Astrocyte (in vitro differentiated cells and primary cell): ENCODE data around the gene DISP3. TPM values are rescaled to one million over a fixed set of nuclear protein-coding genes. Genes with fewer than 3 reads are reported as not detected.

Experiments used
- DNase-seq: peaks from one replicate; pipeline ENCODE4 v3.0.0-alpha.2; 2010; ENCODE audit warnings: low read depth
- FAIRE-seq: peaks from 2 replicates; lab custom pipeline; 2011; peaks lifted over from hg19 to GRCh38; lab: Jason Lieb, UNC
- H2AFZ ChIP-seq: 2 replicates; pipeline ENCODE4 v1.6.0; 2012; ENCODE audit warnings: low read depth, low read length, inconsistent platforms
- H3K27ac ChIP-seq: 2 replicates; pipeline ENCODE4 v1.5.1; 2011; ENCODE audit warnings: low read depth, low read length, inconsistent platforms
- H3K27me3 ChIP-seq: 2 replicates; pipeline ENCODE4 v1.6.0; 2011; ENCODE audit warnings: low read length, inconsistent platforms; ENCODE audit not compliant: insufficient read depth
- H3K36me3 ChIP-seq: 2 replicates; pipeline ENCODE4 v1.5.1; 2011; ENCODE audit warnings: low read length, inconsistent platforms; ENCODE audit not compliant: insufficient read depth
- H3K4me1 ChIP-seq: 2 replicates; pipeline ENCODE4 v1.5.1; 2011; ENCODE audit warnings: low read length, inconsistent platforms; ENCODE audit not compliant: insufficient read depth
- H3K4me2 ChIP-seq: 2 replicates; pipeline ENCODE4 v1.6.0; 2012; ENCODE audit warnings: low read length, inconsistent platforms
- H3K4me3 ChIP-seq: 2 replicates; pipeline ENCODE4 v1.5.1; 2011; ENCODE audit warnings: low read depth, mild to moderate bottlenecking, low read length, inconsistent platforms; ENCODE audit not compliant: insufficient read depth
- H3K79me2 ChIP-seq: 2 replicates; pipeline ENCODE4 v1.6.0; 2012; ENCODE audit warnings: mild to moderate bottlenecking, low read length, inconsistent platforms; ENCODE audit not compliant: insufficient read depth
- H3K9ac ChIP-seq: 2 replicates; pipeline ENCODE4 v1.6.0; 2012; ENCODE audit warnings: mild to moderate bottlenecking, low read length, inconsistent platforms
- H3K9me3 ChIP-seq: 2 replicates; pipeline ENCODE4 v1.5.1; 2012; ENCODE audit warnings: low read depth, mild to moderate bottlenecking, low read length, inconsistent platforms; ENCODE audit not compliant: insufficient read depth
- H4K20me1 ChIP-seq: 2 replicates; pipeline ENCODE4 v1.6.0; 2012; ENCODE audit warnings: low read length, inconsistent platforms; ENCODE audit not compliant: insufficient read depth
- H3K27ac Mint-ChIP-seq: one replicate; pipeline ENCODE4 v1.8.0; 2021; ENCODE audit warnings: mild to moderate bottlenecking, mixed read lengths; ENCODE audit not compliant: unreplicated experiment
- H3K27me3 Mint-ChIP-seq: one replicate; pipeline ENCODE4 v1.8.0; 2021; ENCODE audit warnings: low read depth, mixed read lengths; ENCODE audit not compliant: unreplicated experiment
- H3K36me3 Mint-ChIP-seq: one replicate; pipeline ENCODE4 v1.8.0; 2021; ENCODE audit warnings: low read depth, mixed read lengths; ENCODE audit not compliant: unreplicated experiment
- H3K4me1 Mint-ChIP-seq: one replicate; pipeline ENCODE4 v1.8.0; 2021; ENCODE audit warnings: low read depth, mixed read lengths; ENCODE audit not compliant: unreplicated experiment
- H3K4me3 Mint-ChIP-seq: one replicate; pipeline ENCODE4 v1.8.0; 2021; ENCODE audit warnings: mild to moderate bottlenecking, moderate library complexity, mixed read lengths; ENCODE audit not compliant: unreplicated experiment
- H3K9me3 Mint-ChIP-seq: one replicate; pipeline ENCODE4 v1.8.0; 2021; ENCODE audit warnings: mild to moderate bottlenecking, mixed read lengths; ENCODE audit not compliant: unreplicated experiment
- EZH2 ChIP-seq: IDR thresholded peaks from 2 replicates; pipeline ENCODE4 v1.6.1; 2012; ENCODE audit warnings: mild to moderate bottlenecking, low read length, inconsistent platforms; ENCODE audit not compliant: insufficient read depth
- total RNA-seq: library from RNA; stranded (reverse); gene quantifications from 2 replicates; pipeline ENCODE4 v1.2.1, GENCODE V29; 2021
- TF ChIP-seq, protein P1 (sequence below): IDR thresholded peaks from 2 replicates; pipeline ENCODE4 v1.5.1; 2011; ENCODE audit warnings: low read depth, mild to moderate bottlenecking, inconsistent platforms, low read length, moderate library complexity; ENCODE audit not compliant: insufficient read depth

DISP3 gene
- total RNA-seq, 1 donor from 2014 or later = 0.32 TPM

DNA sequence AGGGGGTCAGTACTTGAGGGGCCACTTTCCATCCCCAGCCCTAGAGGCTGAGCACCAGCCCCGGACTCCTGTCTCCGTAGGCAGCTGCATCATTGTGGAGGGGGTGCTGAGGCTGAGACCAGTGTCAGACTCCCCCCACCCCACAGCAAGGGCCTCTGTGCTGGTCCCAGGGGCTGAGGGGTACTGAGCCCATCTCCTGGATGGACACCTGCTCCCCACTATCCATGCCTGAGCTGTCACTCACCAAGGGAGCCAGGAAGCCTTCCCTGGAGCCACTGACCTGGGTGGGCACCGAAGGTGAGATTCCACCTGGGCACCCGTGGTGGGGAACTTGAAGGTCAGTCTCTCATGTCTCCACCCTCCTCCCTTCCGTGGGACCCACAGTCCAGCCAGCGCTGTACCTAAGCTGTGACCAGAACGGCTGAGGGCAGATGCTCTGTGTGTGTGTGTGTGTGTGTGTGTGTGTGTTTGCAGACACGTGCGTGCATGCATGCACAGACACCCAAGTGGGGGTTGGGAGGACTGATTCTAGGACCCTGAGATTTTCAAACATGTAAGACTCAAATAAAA is 9.3 kb downstream of the DISP3 start:
- no peak overlapping the region for H3K27ac Mint-ChIP-seq
- FAIRE-seq (no peak), DNase-seq (no peak)
- TF ChIP-seq EZH2 = no peak
- TF ChIP-seq, protein P1, sequence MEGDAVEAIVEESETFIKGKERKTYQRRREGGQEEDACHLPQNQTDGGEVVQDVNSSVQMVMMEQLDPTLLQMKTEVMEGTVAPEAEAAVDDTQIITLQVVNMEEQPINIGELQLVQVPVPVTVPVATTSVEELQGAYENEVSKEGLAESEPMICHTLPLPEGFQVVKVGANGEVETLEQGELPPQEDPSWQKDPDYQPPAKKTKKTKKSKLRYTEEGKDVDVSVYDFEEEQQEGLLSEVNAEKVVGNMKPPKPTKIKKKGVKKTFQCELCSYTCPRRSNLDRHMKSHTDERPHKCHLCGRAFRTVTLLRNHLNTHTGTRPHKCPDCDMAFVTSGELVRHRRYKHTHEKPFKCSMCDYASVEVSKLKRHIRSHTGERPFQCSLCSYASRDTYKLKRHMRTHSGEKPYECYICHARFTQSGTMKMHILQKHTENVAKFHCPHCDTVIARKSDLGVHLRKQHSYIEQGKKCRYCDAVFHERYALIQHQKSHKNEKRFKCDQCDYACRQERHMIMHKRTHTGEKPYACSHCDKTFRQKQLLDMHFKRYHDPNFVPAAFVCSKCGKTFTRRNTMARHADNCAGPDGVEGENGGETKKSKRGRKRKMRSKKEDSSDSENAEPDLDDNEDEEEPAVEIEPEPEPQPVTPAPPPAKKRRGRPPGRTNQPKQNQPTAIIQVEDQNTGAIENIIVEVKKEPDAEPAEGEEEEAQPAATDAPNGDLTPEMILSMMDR = no peak
- peaks cover 62% of the 10 kb centered on the region for H3K27me3 Mint-ChIP-seq
- H3K36me3 Mint-ChIP-seq = peaks cover 2% of the 10 kb centered on the region
- Histone ChIP-seq H3K27me3 (peaks cover 7% of the 10 kb centered on the region), H2AFZ (no peak overlapping the region), H3K9me3 (no peaks in the 10 kb centered on the region), H3K4me1 (no peaks in the 10 kb centered on the region), H3K36me3 (no peaks in the 10 kb centered on the region), H4K20me1 (no peaks in the 10 kb centered on the region), H3K79me2 (no peaks in the 10 kb centered on the region), H3K9ac (no peak overlapping the region), H3K27ac (no peak overlapping the region), H3K4me3 (no peak overlapping the region), H3K4me2 (no peak overlapping the region)
- no peaks in the 10 kb centered on the region for H3K4me1 Mint-ChIP-seq
- no peak overlapping the region for H3K4me3 Mint-ChIP-seq
- peaks cover 2% of the 10 kb centered on the region for H3K9me3 Mint-ChIP-seq

DNA sequence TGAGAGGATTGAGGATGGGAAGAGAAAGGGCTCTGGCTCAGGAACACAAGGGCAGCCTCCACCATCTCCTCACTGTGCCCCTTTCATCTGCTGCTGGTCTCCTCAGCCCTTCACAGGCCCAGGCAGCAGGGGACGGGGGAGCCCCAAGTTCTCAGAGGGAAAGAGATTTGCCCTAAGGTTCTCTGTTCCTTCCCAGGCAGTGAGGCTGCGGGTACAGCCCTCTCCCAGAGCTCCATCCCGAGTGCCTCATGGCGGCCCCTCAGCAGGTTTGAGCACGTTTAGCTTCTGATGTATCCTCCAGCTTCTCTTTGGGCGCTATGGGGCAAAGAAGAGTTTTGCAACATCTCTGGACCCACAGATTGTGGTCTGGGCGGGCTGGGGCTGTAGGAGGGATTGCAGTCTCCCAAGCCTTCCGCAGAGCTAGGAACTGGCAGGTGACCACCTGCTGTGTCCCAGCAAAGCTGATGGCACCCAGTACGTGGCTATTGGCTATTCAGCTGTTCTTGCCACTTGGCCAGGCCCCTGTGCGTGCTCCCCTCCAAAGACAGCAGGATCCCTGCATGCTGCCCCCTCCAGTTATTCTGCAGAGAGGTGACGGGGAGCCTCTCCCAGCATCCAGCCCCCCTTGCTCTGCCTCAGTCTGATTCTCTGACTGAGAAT is 10.1 kb downstream of the DISP3 start:
- H3K27ac ChIP-seq = no peak overlapping the region
- no peak overlapping the region for H3K4me3 ChIP-seq
- peaks cover 63% of the 10 kb centered on the region for H3K27me3 Mint-ChIP-seq
- H3K27ac Mint-ChIP-seq = no peak overlapping the region
- TF ChIP-seq, protein P1 = no peak
- no peak for TF ChIP-seq EZH2
- no peaks in the 10 kb centered on the region for H4K20me1 ChIP-seq
- no peak overlapping the region for H3K4me2 ChIP-seq
- H3K27me3 ChIP-seq = peaks cover 6% of the 10 kb centered on the region
- FAIRE-seq = no peak
- no peaks in the 10 kb centered on the region for H3K79me2 ChIP-seq
- H3K4me3 Mint-ChIP-seq = no peak overlapping the region
- H3K4me1 ChIP-seq = no peaks in the 10 kb centered on the region
- no peaks in the 10 kb centered on the region for H3K9me3 ChIP-seq
- H2AFZ ChIP-seq = no peak overlapping the region
- no peaks in the 10 kb centered on the region for H3K36me3 ChIP-seq
- H3K36me3 Mint-ChIP-seq = peaks cover 2% of the 10 kb centered on the region
- no peak overlapping the region for H3K9ac ChIP-seq
- no peak for DNase-seq
- H3K9me3 Mint-ChIP-seq = peaks cover 9% of the 10 kb centered on the region
- no peaks in the 10 kb centered on the region for H3K4me1 Mint-ChIP-seq

DNA sequence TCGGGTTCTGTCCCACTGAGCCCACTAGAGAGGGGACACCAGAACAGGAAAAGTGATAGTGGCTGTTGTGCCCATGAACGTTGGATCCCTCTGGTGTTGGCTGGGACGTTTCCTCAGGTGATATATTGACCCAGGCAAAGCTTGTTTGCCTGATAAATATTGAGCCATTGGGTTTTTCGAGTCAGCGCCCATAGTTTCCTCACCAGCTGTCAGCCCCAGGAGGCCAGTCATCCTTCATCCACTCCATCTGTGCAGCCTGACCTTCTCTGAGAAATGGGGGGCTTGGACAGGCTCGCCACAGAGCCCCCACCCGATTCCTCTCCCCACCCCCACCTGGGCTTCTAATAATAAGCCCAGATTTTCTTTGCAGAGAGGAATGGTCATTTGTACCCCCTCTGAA is 13.3 kb downstream of the DISP3 start:
- DNase-seq = no peak
- no peaks in the 10 kb centered on the region for H3K4me1 Mint-ChIP-seq
- Histone ChIP-seq H3K36me3 (no peaks in the 10 kb centered on the region), H3K9me3 (no peaks in the 10 kb centered on the region), H3K4me2 (no peak overlapping the region), H4K20me1 (no peaks in the 10 kb centered on the region), H3K79me2 (no peaks in the 10 kb centered on the region), H2AFZ (no peak overlapping the region), H3K27me3 (no peaks in the 10 kb centered on the region), H3K4me3 (no peak overlapping the region), H3K4me1 (no peaks in the 10 kb centered on the region), H3K27ac (no peak overlapping the region), H3K9ac (no peak overlapping the region)
- FAIRE-seq = no peak
- TF ChIP-seq, protein P1 = no peak
- TF ChIP-seq EZH2 = no peak
- H3K27ac Mint-ChIP-seq = no peak overlapping the region
- peaks cover 2% of the 10 kb centered on the region for H3K36me3 Mint-ChIP-seq
- peaks cover 9% of the 10 kb centered on the region for H3K9me3 Mint-ChIP-seq
- no peak overlapping the region for H3K4me3 Mint-ChIP-seq
- H3K27me3 Mint-ChIP-seq = peaks cover 43% of the 10 kb centered on the region
